K562 (cell line): Measurements from ENCODE around the gene IMP4. TPM values are rescaled to one million over a fixed set of nuclear protein-coding genes. Genes with fewer than 3 reads are reported as not detected.

Experiments used
- ATAC-seq: fragments of 200-7000 bp; cut with Tn5 transposase; 3 replicates; pipeline ENCODE4 v1.9.1; 2020; ENCODE audit warnings: moderate library complexity
- BruUV-seq: library from RNA; stranded (reverse); fragments of 400-500 nt; replicated peaks from 2 replicates; lab custom pipeline; 2021; lab: Mats Ljungman, UMichigan
- CTCF ChIA-PET: fragments of 300-600 bp; formaldehyde crosslinking; extraction: SDS; loops from one replicate; lab custom pipeline; 2021; ENCODE audit warnings: low intra/inter-chr PET ratio; lab: Yijun Ruan, JAX
- POLR2A ChIA-PET: fragments of 300-600, 350-650 bp; sonication (Branson Sonifier 250); formaldehyde crosslinking; extraction: SDS; loops from one replicate; lab custom pipeline; 2021; ENCODE audit warnings: antibody characterized with exemption, inconsistent platforms; lab: Yijun Ruan, JAX
- DNase-seq, 4 experiments: peaks; one replicate each; pipeline versions ENCODE4 v3.0.0 to v3.0.0-alpha.2; 2011 to 2018; ENCODE audit warnings: low spot score in 3 of 4, mixed read lengths in 3 of 4; ENCODE audit errors: extremely low read depth in 1 of 4
- FAIRE-seq: peaks from 2 replicates; lab custom pipeline; 2011; peaks lifted over from hg19 to GRCh38; lab: Jason Lieb, UNC
- H2AFZ ChIP-seq: 2 replicates; pipeline ENCODE4 v1.6.0; 2011; ENCODE audit warnings: low read depth, low read length, control low read depth, inconsistent platforms
- H3K27ac ChIP-seq: fragments of 200-600 bp; 3 replicates; pipeline ENCODE4 v1.8.0; 2011; ENCODE audit warnings: low read depth, mild to moderate bottlenecking, control low read depth, inconsistent platforms, low read length, moderate library complexity, mixed read lengths; ENCODE audit errors: extremely low read depth
- H3K27me3 ChIP-seq, 2 experiments: fragments of 300-600 bp in 1 of 2; 2 replicates in 1 of 2; 3 replicates in 1 of 2; pipeline versions ENCODE4 v1.6.0 to v1.8.0; 2011; ENCODE audit warnings: inconsistent platforms in 2 of 2, low read length in 2 of 2, mild to moderate bottlenecking in 1 of 2, mixed read lengths in 1 of 2, moderate library complexity in 1 of 2; ENCODE audit not compliant: control insufficient read depth in 2 of 2, insufficient read depth in 2 of 2
- H3K36me3 ChIP-seq: fragments of 300-600 bp; 3 replicates; pipeline ENCODE4 v1.8.0; 2011; ENCODE audit warnings: mild to moderate bottlenecking, low read length, inconsistent platforms; ENCODE audit not compliant: control insufficient read depth, insufficient read depth
- H3K4me1 ChIP-seq, 2 experiments: fragments of 200-600 bp in 1 of 2; replicated peaks in 1 of 2; 2 replicates in 1 of 2; 3 replicates in 1 of 2; pipeline versions ENCODE4 v1.5.1 to v1.8.0; 2011; ENCODE audit warnings: inconsistent platforms in 2 of 2, low read length in 2 of 2, mild to moderate bottlenecking in 1 of 2, mixed read lengths in 1 of 2, moderate library complexity in 1 of 2; ENCODE audit not compliant: control insufficient read depth in 2 of 2, insufficient read depth in 2 of 2
- H3K4me2 ChIP-seq: 2 replicates; pipeline ENCODE4 v1.6.1; 2011; ENCODE audit warnings: low read length, control low read depth, inconsistent platforms, mixed read lengths; ENCODE audit not compliant: insufficient read depth
- H3K4me3 ChIP-seq: fragments of 200-600 bp; sonication (generic), shearing (Covaris generic); 2 replicates; pipeline ENCODE4 v1.5.1; 2016; ENCODE audit warnings: control low read depth, inconsistent platforms
- H3K79me2 ChIP-seq: fragments of 200-600 bp; 3 replicates; pipeline ENCODE4 v1.8.0; 2011; ENCODE audit warnings: low read length, inconsistent platforms; ENCODE audit not compliant: control insufficient read depth, insufficient read depth
- H3K9ac ChIP-seq, 2 experiments: 2 replicates each; pipeline versions ENCODE4 v1.6.0 to v1.6.1; 2011; ENCODE audit warnings: low read depth in 2 of 2, low read length in 2 of 2, control low read depth in 1 of 2, inconsistent platforms in 1 of 2, mild to moderate bottlenecking in 1 of 2, mixed read lengths in 1 of 2; ENCODE audit not compliant: insufficient read depth in 1 of 2
- H3K9me1 ChIP-seq: one replicate; pipeline ENCODE4 v1.6.0; 2011; ENCODE audit warnings: inconsistent platforms, mild to moderate bottlenecking, low read length, moderate library complexity; ENCODE audit not compliant: control insufficient read depth, insufficient read depth
- H3K9me3 ChIP-seq: replicated peaks from 2 replicates; pipeline ENCODE4 v1.5.1; 2011; ENCODE audit warnings: low read depth, low read length, inconsistent platforms; ENCODE audit not compliant: control insufficient read depth, insufficient read depth
- H4K20me1 ChIP-seq: replicated peaks from 2 replicates; pipeline ENCODE4 v1.6.1; 2011; ENCODE audit warnings: low read length, inconsistent platforms, mixed read lengths; ENCODE audit not compliant: control insufficient read depth, insufficient read depth
- CEBPZ ChIP-seq: fragments of 150-350 bp; IDR thresholded peaks from 2 replicates; pipeline ENCODE4 v1.6.1; 2014; ENCODE audit warnings: low read depth, mild to moderate bottlenecking, low read length, borderline replicate concordance
- E2F3 ChIP-seq: fragments of 250-450 bp; sonication (Bioruptor Pico); IDR thresholded peaks from 2 replicates; pipeline ENCODE4 v1.4.0; 2020; ENCODE audit warnings: mild to moderate bottlenecking
- EP300 ChIP-seq: IDR thresholded peaks from 2 replicates; pipeline ENCODE4 v1.6.1; 2012; ENCODE audit warnings: low read length, improper control_type of control experiment
- MAZ ChIP-seq, 2 experiments: fragments of 450-650 bp in 1 of 2; sonication (generic) in 1 of 2; formaldehyde crosslinking; IDR thresholded peaks in 1 of 2; conservative IDR thresholded peaks in 1 of 2; 2 replicates each; pipeline versions ENCODE4 v1.4.0 to v1.5.0; 2020; ENCODE audit warnings: mild to moderate bottlenecking in 1 of 2, missing genetic modification reagents in 1 of 2
- NFE2 ChIP-seq: IDR thresholded peaks from 2 replicates; pipeline ENCODE4 v1.6.1; 2014; ENCODE audit warnings: antibody characterized with exemption, low read depth
- RFX1 ChIP-seq: fragments of 450-650 bp; IDR thresholded peaks from 2 replicates; pipeline ENCODE4 v1.6.1; 2016; ENCODE audit warnings: mild to moderate bottlenecking, moderate library complexity
- STAT5B ChIP-seq: fragments of 250-450 bp; sonication (Bioruptor Pico); IDR thresholded peaks from 2 replicates; pipeline ENCODE4 v1.8.0; 2021; ENCODE audit warnings: mild to moderate bottlenecking, inconsistent platforms
- ZBTB9 ChIP-seq: fragments of 450-650 bp; formaldehyde crosslinking; IDR thresholded peaks from 2 replicates; pipeline ENCODE4 v1.4.0; 2020; ENCODE audit warnings: mild to moderate bottlenecking, moderate library complexity
- ZNF239 ChIP-seq: fragments of 250-450 bp; sonication (Bioruptor Pico); IDR thresholded peaks from 2 replicates; pipeline ENCODE4 v1.4.0; 2020; ENCODE audit warnings: mild to moderate bottlenecking
- ZNF449 ChIP-seq: fragments of 250-450 bp; sonication (Bioruptor Pico); IDR thresholded peaks from 2 replicates; pipeline ENCODE4 v1.8.0; 2022; ENCODE audit warnings: moderate library complexity, mild to moderate bottlenecking, inconsistent platforms
- ZNF507 ChIP-seq: conservative IDR thresholded peaks from 2 replicates; pipeline ENCODE4 v1.6.1; 2017; ENCODE audit warnings: missing genetic modification characterization, missing compliant biosample characterization
- WGBS: fragments of 100-300 bp; shearing (Covaris generic); methylation state at CpG from one replicate; pipeline ENCODE4 v1.1.6; 2016; ENCODE audit warnings: low coverage, mixed read lengths; ENCODE audit not compliant: insufficient coverage; ENCODE audit errors: missing lambda C conversion rate; 5-methylcytosine and 5-hydroxymethylcytosine counted together
- in situ Hi-C: fragments of 300-500 bp; cut with MboI; formaldehyde crosslinking; loops from 4 replicates; pipeline ENCODE4 v1.15.0; 2018; ENCODE audit warnings: inconsistent platforms, mixed read lengths
- intact Hi-C: fragments of 100-400 bp; cut with micrococcal nuclease; formaldehyde crosslinking; loops from 2 replicates; pipeline ENCODE4 v1.14.2; 2022
- polyA plus RNA-seq, 8 experiments: library from polyadenylated mRNA; depleted of rRNA in 4 of 8; stranded (reverse) in 5 of 8; unstranded in 3 of 8; fragments of >200 nt; fragmentation: Nextera tagmentation in 2 of 8; fragmentation: Illumina TruSeq in 1 of 8; extraction: Ambion mirVana in 2 of 8; extraction: Trizol in 1 of 8; gene quantifications; 2 replicates each; pipeline versions ENCODE4 v1.2.1 to v1.2.3, GENCODE V29; 2011 to 2014; ENCODE audit warnings: inconsistent platforms in 1 of 8, missing spikeins in 1 of 8
- total RNA-seq, 7 experiments: library from RNA; depleted of rRNA in 6 of 7; stranded (reverse); fragments of >200 nt in 6 of 7; fragmentation: Illumina TruSeq in 2 of 7; extraction: Trizol in 2 of 7; gene quantifications; 2 replicates each; pipeline versions ENCODE4 v1.2.1 to v1.2.3, GENCODE V29; 2011 to 2021; ENCODE audit warnings: low replicate concordance in 1 of 7
- TF ChIP-seq, protein P1 (sequence below): sonication (generic); formaldehyde crosslinking; IDR thresholded peaks from 2 replicates; pipeline ENCODE4 v1.8.1; 2022; ENCODE audit warnings: missing genetic modification reagents

Gene IMP4
- total and polyA plus RNA-seq, 9 of the 15 experiments (the other 6 are each of a cell fraction or from before 2014, with no cell fraction given): 35.4 to 209 (median 100.0) TPM

GRCh38 chr2:130344578-130344977 lies 1.9 kb downstream of the IMP4 start (continued):
- TF ChIP-seq RFX1 (no peak), ZNF239 (no peak), ZNF507 (tag) (no peak), E2F3 (no peak)

- peaks cover 42% of the 10 kb centered on the region for H3K79me2 ChIP-seq
- no peaks in the 10 kb centered on the region for H3K9me3 ChIP-seq
- no peaks in the 10 kb centered on the region for H3K27me3 ChIP-seq
- 95% methylated on average over 10 of the region's 13 CpGs for WGBS
- ChIA-PET CTCF (no interaction called here), POLR2A (interaction anchor here (6.1 kb wide), 1 partner anchor 9 kb away, joined by 63 read pairs; the partner anchor contains the start of gene PTPN18)
- FAIRE-seq (no peak), ATAC-seq (no peak), DNase-seq (no peak)
- intact Hi-C loops (loop anchor here (10.0 kb wide), 1 partner anchor 80 kb away; no protein-coding TSS in a partner anchor), in situ Hi-C loops (loop anchor here (25.0 kb wide), 2 partner anchors 892 to 1167 kb away; no protein-coding TSS in a partner anchor)
- no peaks in the 10 kb centered on the region for H4K20me1 ChIP-seq
- no TSS peak for BruUV-seq
- H3K36me3 ChIP-seq: peaks cover 54% of the 10 kb centered on the region
- H2AFZ ChIP-seq: no peak overlapping the region
- no peak overlapping the region for H3K4me2 ChIP-seq
- H3K4me3 ChIP-seq: no peak overlapping the region
- H3K9ac ChIP-seq: peak overlapping the region in 1 of 2 experiments; percentile 31; a peak in 1 of 4 replicates
- H3K9me1 ChIP-seq: no peaks in the 10 kb centered on the region
- peaks cover 11 to 40% of the 10 kb centered on the region in 2 experiments for H3K4me1 ChIP-seq
- no peak overlapping the region for H3K27ac ChIP-seq
- TF ChIP-seq CEBPZ: no peak
- no peak for TF ChIP-seq ZNF449 (CRISPR knock-in tag)
- no peak for TF ChIP-seq MAZ (CRISPR knock-in tag; conservative IDR thresholded peaks at IDR 0.05 in 1 of 2, IDR thresholded peaks at IDR 0.05 in 1 of 2)
- no peak for TF ChIP-seq ZBTB9 (CRISPR knock-in tag)
- no peak for TF ChIP-seq NFE2
- TF ChIP-seq STAT5B (CRISPR knock-in tag): no peak
- TF ChIP-seq, protein P1, sequence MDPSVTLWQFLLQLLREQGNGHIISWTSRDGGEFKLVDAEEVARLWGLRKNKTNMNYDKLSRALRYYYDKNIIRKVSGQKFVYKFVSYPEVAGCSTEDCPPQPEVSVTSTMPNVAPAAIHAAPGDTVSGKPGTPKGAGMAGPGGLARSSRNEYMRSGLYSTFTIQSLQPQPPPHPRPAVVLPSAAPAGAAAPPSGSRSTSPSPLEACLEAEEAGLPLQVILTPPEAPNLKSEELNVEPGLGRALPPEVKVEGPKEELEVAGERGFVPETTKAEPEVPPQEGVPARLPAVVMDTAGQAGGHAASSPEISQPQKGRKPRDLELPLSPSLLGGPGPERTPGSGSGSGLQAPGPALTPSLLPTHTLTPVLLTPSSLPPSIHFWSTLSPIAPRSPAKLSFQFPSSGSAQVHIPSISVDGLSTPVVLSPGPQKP (CRISPR knock-in tag): no peak
- TF ChIP-seq EP300: no peak
Observed at GRCh38 chr2:130345091-130345490, 2.4 kb downstream of the IMP4 start.
